Smooth muscle cell (in vitro differentiated cells): ENCODE results near the gene SMPX. TPM values are rescaled to one million over a fixed set of nuclear protein-coding genes. Genes with fewer than 3 reads are reported as not detected.

ENCODE experiments used
- DNase-seq: peaks from one replicate; lab custom pipeline; 2025; ENCODE audit not compliant: unreplicated experiment; lab: John Stamatoyannopoulos, UW
- H2AFZ ChIP-seq: fragments of 200-600 bp; sonication (generic); 2 replicates; pipeline ENCODE4 v1.6.0; 2016; ENCODE audit warnings: antibody characterized with exemption, low read depth, mild to moderate bottlenecking
- H3F3A ChIP-seq: fragments of 200-600 bp; sonication (generic); 2 replicates; pipeline ENCODE4 v1.6.0; 2017; ENCODE audit warnings: antibody characterized with exemption, low read depth
- H3K27ac ChIP-seq: fragments of 200-600 bp; sonication (generic); 2 replicates; pipeline ENCODE4 v1.5.1; 2016; ENCODE audit warnings: low read depth, mild to moderate bottlenecking
- H3K27me3 ChIP-seq: fragments of 200-600 bp; sonication (generic); 2 replicates; pipeline ENCODE4 v1.6.1; 2016; ENCODE audit warnings: low read depth, mild to moderate bottlenecking
- H3K36me3 ChIP-seq: fragments of 200-600 bp; sonication (generic); 2 replicates; pipeline ENCODE4 v1.5.1; 2016; ENCODE audit warnings: low read depth
- H3K4me1 ChIP-seq: fragments of 200-600 bp; sonication (generic); 2 replicates; pipeline ENCODE4 v1.5.1; 2016; ENCODE audit warnings: low read depth
- H3K4me2 ChIP-seq: fragments of 200-600 bp; sonication (generic); 2 replicates; pipeline ENCODE4 v1.6.0; 2016; ENCODE audit warnings: mild to moderate bottlenecking
- H3K4me3 ChIP-seq: fragments of 200-600 bp; sonication (generic); 2 replicates; pipeline ENCODE4 v1.5.1; 2016; ENCODE audit warnings: mild to moderate bottlenecking
- H3K79me2 ChIP-seq: fragments of 200-600 bp; sonication (generic); 2 replicates; pipeline ENCODE4 v1.6.0; 2016; ENCODE audit warnings: low read depth, mild to moderate bottlenecking
- H3K9ac ChIP-seq: fragments of 200-600 bp; sonication (generic); 2 replicates; pipeline ENCODE4 v1.6.0; 2016; ENCODE audit warnings: low read depth
- H3K9me3 ChIP-seq: fragments of 200-600 bp; sonication (generic); replicated peaks from 2 replicates; pipeline ENCODE4 v1.5.1; 2016; ENCODE audit warnings: low read depth
- H4K20me1 ChIP-seq: fragments of 200-600 bp; sonication (generic); 2 replicates; pipeline ENCODE4 v1.6.0; 2016; ENCODE audit warnings: low read depth
- WGBS: methylation state at CpG from one replicate; pipeline ENCODE4 v1.1.7; 2016; ENCODE audit warnings: low lambda C conversion rate; 5-methylcytosine and 5-hydroxymethylcytosine counted together
- polyA plus RNA-seq: library from polyadenylated mRNA; unstranded; fragments of >200 nt; fragmentation: Nextera tagmentation; extraction: Ambion mirVana; gene quantifications from 2 replicates; pipeline ENCODE4 v1.2.1, GENCODE V29; 2016
- total RNA-seq: library from RNA; depleted of rRNA; stranded (reverse); fragments of >200 nt; gene quantifications from 2 replicates; pipeline ENCODE4 v1.2.3, GENCODE V29; 2014
- TF ChIP-seq, protein P1 (sequence below): fragments of 200-600 bp; sonication (generic); IDR thresholded peaks from 2 replicates; pipeline ENCODE4 v1.5.1; 2017; ENCODE audit warnings: borderline replicate concordance, mild to moderate bottlenecking, antibody characterized with exemption; ENCODE audit not compliant: insufficient read depth, poor library complexity, severe bottlenecking

The SMPX gene
- total and polyA plus RNA-seq, 2 experiments from 2014 or later, result 0.37 TPM; not detected in 1

DNA sequence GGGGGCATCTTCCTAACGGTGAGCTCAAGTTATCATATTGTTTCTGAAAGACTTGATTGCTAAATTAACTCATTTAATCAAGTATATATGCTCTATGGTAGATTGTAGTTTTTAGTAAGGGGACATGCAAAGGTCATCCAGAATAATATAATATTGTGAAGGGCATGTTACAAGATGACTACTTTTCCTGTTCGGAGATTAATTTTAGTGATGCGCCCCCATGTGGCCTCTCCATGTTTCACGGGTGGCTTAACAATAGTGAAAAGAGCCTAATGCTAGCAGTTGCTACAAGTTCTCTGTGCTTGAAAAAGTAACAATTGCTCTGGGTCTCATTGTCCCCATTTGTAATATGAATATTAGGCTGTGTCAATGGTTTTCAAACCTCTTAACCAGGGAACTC, 12.2 kb downstream of the SMPX start:
- Histone ChIP-seq H3K9ac (no peak overlapping the region), H3K4me2 (no peak overlapping the region), H3K36me3 (no peaks in the 10 kb centered on the region), H3K79me2 (no peaks in the 10 kb centered on the region), H3K4me1 (peaks cover 4% of the 10 kb centered on the region), H4K20me1 (no peaks in the 10 kb centered on the region), H3K4me3 (no peak overlapping the region), H3K27me3 (no peaks in the 10 kb centered on the region), H3K27ac (no peak overlapping the region), H2AFZ (no peak overlapping the region), H3K9me3 (no peaks in the 10 kb centered on the region), H3F3A (no peaks in the 10 kb centered on the region)
- WGBS, result 38% methylated on average over 4 of the region's 4 CpGs
- TF ChIP-seq, protein P1, sequence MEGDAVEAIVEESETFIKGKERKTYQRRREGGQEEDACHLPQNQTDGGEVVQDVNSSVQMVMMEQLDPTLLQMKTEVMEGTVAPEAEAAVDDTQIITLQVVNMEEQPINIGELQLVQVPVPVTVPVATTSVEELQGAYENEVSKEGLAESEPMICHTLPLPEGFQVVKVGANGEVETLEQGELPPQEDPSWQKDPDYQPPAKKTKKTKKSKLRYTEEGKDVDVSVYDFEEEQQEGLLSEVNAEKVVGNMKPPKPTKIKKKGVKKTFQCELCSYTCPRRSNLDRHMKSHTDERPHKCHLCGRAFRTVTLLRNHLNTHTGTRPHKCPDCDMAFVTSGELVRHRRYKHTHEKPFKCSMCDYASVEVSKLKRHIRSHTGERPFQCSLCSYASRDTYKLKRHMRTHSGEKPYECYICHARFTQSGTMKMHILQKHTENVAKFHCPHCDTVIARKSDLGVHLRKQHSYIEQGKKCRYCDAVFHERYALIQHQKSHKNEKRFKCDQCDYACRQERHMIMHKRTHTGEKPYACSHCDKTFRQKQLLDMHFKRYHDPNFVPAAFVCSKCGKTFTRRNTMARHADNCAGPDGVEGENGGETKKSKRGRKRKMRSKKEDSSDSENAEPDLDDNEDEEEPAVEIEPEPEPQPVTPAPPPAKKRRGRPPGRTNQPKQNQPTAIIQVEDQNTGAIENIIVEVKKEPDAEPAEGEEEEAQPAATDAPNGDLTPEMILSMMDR, result peak; percentile 52
- no peak for DNase-seq

DNA sequence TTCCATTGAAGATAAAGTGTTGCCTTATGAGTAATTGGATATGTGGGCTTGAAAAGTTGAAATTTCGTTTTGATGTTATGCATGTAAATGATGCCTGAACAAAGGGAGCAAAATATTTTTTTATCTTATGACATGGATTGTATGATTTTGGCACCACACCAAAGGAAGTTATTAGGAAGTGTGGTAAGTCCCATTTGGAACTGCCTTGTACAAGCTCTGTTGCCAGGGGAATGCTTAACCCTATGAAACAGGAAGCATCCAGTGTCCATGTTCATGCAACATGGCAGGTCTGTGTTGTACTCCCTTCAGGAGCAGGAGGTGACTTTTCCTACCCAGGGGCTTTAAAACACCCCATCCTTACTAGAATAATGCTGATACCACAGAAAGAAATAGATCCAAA, 13.2 kb downstream of the SMPX start:
- H2AFZ ChIP-seq, result no peak overlapping the region
- no peak overlapping the region for H3K9ac ChIP-seq
- 43% methylated on average over 1 of the region's 1 CpG for WGBS
- H3K27me3 ChIP-seq, result no peaks in the 10 kb centered on the region
- TF ChIP-seq, protein P1, result no peak
- no peaks in the 10 kb centered on the region for H3K9me3 ChIP-seq
- H3K4me1 ChIP-seq, result peaks cover 12% of the 10 kb centered on the region
- H3K4me2 ChIP-seq, result no peak overlapping the region
- DNase-seq, result no peak
- no peaks in the 10 kb centered on the region for H3K36me3 ChIP-seq
- H3K27ac ChIP-seq, result no peak overlapping the region
- H3K4me3 ChIP-seq, result no peak overlapping the region
- H3F3A ChIP-seq, result no peaks in the 10 kb centered on the region
- H3K79me2 ChIP-seq, result no peaks in the 10 kb centered on the region
- H4K20me1 ChIP-seq, result no peaks in the 10 kb centered on the region

DNA sequence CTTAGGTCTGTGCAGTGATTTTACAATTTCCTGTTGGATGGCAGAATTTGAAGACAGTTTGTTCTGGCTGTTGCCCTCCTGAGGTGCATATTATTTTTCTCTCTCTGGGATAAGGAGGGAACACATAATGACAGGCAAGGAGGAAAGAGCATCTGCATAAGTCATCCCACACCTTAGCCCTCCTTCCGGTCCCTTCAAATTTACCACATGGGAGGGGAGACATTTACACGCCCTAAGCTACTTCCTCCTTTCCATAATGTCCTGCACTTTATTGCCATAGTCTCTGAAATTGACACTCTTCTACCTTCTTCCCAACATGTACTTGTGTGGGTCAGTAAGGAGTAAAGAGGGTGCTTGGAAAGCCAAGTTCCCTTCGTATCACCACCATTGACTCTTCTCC, 13.9 kb downstream of the SMPX start:
- Histone ChIP-seq H3F3A (no peaks in the 10 kb centered on the region), H3K27ac (no peak overlapping the region), H3K9me3 (no peaks in the 10 kb centered on the region), H3K36me3 (no peaks in the 10 kb centered on the region), H3K4me3 (no peak overlapping the region), H2AFZ (no peak overlapping the region), H3K27me3 (no peaks in the 10 kb centered on the region), H3K4me1 (peaks cover 14% of the 10 kb centered on the region), H3K79me2 (no peaks in the 10 kb centered on the region), H3K9ac (no peak overlapping the region), H3K4me2 (no peak overlapping the region), H4K20me1 (no peaks in the 10 kb centered on the region)
- no peak for DNase-seq
- TF ChIP-seq, protein P1, result no peak
- 79% methylated on average over 3 of the region's 3 CpGs for whole genome bisulfite sequencing

DNA sequence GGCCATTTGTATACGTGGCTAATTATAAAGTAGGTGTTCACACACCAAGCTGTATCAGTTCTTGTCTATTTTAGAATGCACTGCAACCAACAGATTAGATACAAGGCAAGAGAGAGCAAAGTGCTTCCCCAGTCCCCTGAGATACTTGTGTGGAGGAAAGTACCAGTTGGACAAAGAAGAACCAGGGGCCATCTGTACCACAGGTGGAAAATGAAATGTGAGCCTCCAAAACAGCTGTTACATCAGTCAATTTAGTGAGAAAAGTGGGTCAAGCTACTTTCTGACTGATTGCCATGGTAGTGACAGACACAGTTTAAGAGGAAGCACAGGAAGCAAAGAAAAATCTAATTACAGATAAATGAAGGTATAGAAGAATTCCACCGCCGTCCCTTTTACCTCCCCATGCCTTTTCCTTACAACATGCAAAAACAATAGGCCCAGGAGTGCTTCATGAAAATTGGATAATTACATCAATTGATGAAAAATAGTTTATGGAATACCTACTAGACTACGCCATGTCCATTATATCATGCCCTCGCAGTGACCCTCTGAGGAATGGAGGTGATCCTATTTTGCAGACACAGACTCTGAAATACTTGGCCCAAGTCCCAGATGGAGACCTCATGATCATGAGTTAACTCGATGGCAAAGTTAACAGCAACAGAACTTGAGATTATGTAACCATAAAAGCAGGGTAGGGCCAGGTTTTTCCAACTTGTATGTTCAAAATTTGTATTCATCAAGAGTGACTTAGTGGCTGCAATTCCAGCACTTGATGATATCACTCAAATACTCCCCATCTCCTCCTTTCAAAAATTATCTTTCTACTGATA, 15.8 kb downstream of the SMPX start:
- TF ChIP-seq, protein P1, result no peak
- no peaks in the 10 kb centered on the region for H3K9me3 ChIP-seq
- H3K27me3 ChIP-seq, result no peaks in the 10 kb centered on the region
- H3K79me2 ChIP-seq, result no peaks in the 10 kb centered on the region
- H4K20me1 ChIP-seq, result no peaks in the 10 kb centered on the region
- no peaks in the 10 kb centered on the region for H3F3A ChIP-seq
- WGBS, result 73% methylated on average over 6 of the region's 6 CpGs
- H3K4me2 ChIP-seq, result no peak overlapping the region
- no peak overlapping the region for H3K4me3 ChIP-seq
- no peak overlapping the region for H2AFZ ChIP-seq
- DNase-seq, result no peak
- H3K27ac ChIP-seq, result no peak overlapping the region
- no peak overlapping the region for H3K9ac ChIP-seq
- peaks cover 10% of the 10 kb centered on the region for H3K4me1 ChIP-seq
- no peaks in the 10 kb centered on the region for H3K36me3 ChIP-seq
